Heart left ventricle (tissue), 16 donors: ENCODE data around the gene HORMAD2. TPM values are rescaled to one million over a fixed set of nuclear protein-coding genes. Genes with fewer than 3 reads are reported as not detected.

Experiments used
- ATAC-seq, 4 donors: fragments of 200-7000 bp; cut with Tn5 transposase; one replicate each; pipeline ENCODE4 v1.9.1; 2020 to 2022; ENCODE audit warnings: moderate library complexity in 4 of 4, mild to moderate bottlenecking in 3 of 4, moderate number of reproducible peaks in 1 of 4
- DNase-seq, 5 donors: peaks; one replicate each; pipeline ENCODE4 v3.0.0-alpha.2; 2020
- H3K27ac ChIP-seq, 12 donors: fragments of 200-600 bp; sonication (generic) in 4 of 12; one replicate each; pipeline versions ENCODE4 v1.5.0 to v1.8.0; 2016 to 2022; ENCODE audit warnings: mild to moderate bottlenecking in 2 of 12
- H3K27me3 ChIP-seq, 9 donors: fragments of 200-600 bp; sonication (generic) in 2 of 9; one replicate each; pipeline versions ENCODE4 v1.5.1 to v1.8.0; 2016 to 2022; ENCODE audit warnings: mild to moderate bottlenecking in 3 of 9
- H3K36me3 ChIP-seq, 9 donors: fragments of 200-600 bp; sonication (generic) in 2 of 9; one replicate each; pipeline versions ENCODE4 v1.5.0 to v1.8.0; 2018 to 2022; ENCODE audit warnings: mild to moderate bottlenecking in 2 of 9
- H3K4me1 ChIP-seq, 12 donors: fragments of 200-600 bp; sonication (generic) in 4 of 12; one replicate each; pipeline versions ENCODE4 v1.5.0 to v1.8.0; 2016 to 2022; ENCODE audit warnings: mild to moderate bottlenecking in 3 of 12
- H3K4me3 ChIP-seq, 12 donors: fragments of 200-600 bp; sonication (generic) in 4 of 12; one replicate each; pipeline versions ENCODE4 v1.5.0 to v1.8.0; 2017 to 2022; ENCODE audit warnings: mild to moderate bottlenecking in 9 of 12, moderate library complexity in 4 of 12
- H3K9me3 ChIP-seq, 12 donors: fragments of 200-600 bp; sonication (generic) in 4 of 12; one replicate each; pipeline versions ENCODE4 v1.5.0 to v1.8.0; 2016 to 2022; ENCODE audit warnings: mild to moderate bottlenecking in 1 of 12
- CTCF ChIP-seq, 12 donors: fragments of 200-600 bp; sonication (generic) in 4 of 12; IDR thresholded peaks; one replicate each; pipeline versions ENCODE4 v1.5.0 to v1.8.0; 2018 to 2022; ENCODE audit warnings: antibody characterized with exemption in 12 of 12, mild to moderate bottlenecking in 5 of 12
- POLR2A ChIP-seq, 2 donors: fragments of 450-650 bp; IDR thresholded peaks; one replicate each; pipeline ENCODE4 v1.6.1; 2017; ENCODE audit warnings: antibody characterized with exemption in 2 of 2, mild to moderate bottlenecking in 2 of 2, moderate library complexity in 2 of 2
- WGBS, 4 donors: extraction: QIAGEN DNeasy Blood & Tissue Kit in 2 of 4; methylation state at CpG; one replicate each; pipeline versions ENCODE4 v1.1.5 to v1.1.7; 2013 to 2018; 5-methylcytosine and 5-hydroxymethylcytosine counted together
- intact Hi-C, 10 donors: fragments of 100-400 bp; cut with DNase I; formaldehyde crosslinking; loops; one replicate each; pipeline versions ENCODE4 v1.11.1 to v1.14.2; 2022
- polyA plus RNA-seq, 2 donors: library from polyadenylated mRNA; stranded (reverse); fragments of 200-250 nt; gene quantifications; one replicate each; pipeline ENCODE4 v1.2.3, GENCODE V29; 2013
- total RNA-seq, 9 donors: library from RNA; depleted of rRNA in 2 of 9; stranded (reverse); fragments of >200 nt in 2 of 9; fragmentation: NEBNext Ultra II Directional in 3 of 9; extraction: Animal tissue kit (Norgen Biotek cat#: 25700) in 3 of 9; gene quantifications; one replicate each; pipeline versions ENCODE4 v1.1.0 to v1.2.4, GENCODE V29; 2016 to 2023
- donor health status: ischemic (EF 13 %, LVEDD 7.1; RV severe dilation, severe dysfunction).
- donor health status: healthy with polysubstance abuse.
- donor health status: DM: no; HTN: yes; CAD: no.
- donor health status: DM: no; HTN: no; CAD: no.
- donor health status: ischemic (EF 25% LVEDD 6.9; RV normal size, moderate dysfunction).
- donor health status: ischemic (EF 25% LVEDD 5.7; RV mildly dilated, moderate dysfunction).
- donor health status: healthy.
- donor health status: DM: yes; HTN: yes; CAD: no.
- donor health status: ischemic (EF 35%, LVEDD 5.7; RV mildly dilated, moderate dysfunction).
- donor health status: nonischemic (EF 11% LVEDD 7.7; RV severe dilation, severe dysfunction).
- donor health status: DM: yes; HTN: yes; CAD: no.
- donor health status: PGD.
- donor health status: ischemic (EF 29% LVEDD 5.4; RV normal size, mild dysfunction).
- donor health status: nonischemic (EF 23%, LVEDD 6.1; RV moderate dilation, normal function).

HORMAD2 gene
- total and polyA plus RNA-seq, 11 donors: not detected

- WGBS, 4 donors: 54 to 93% (median 72%) methylated on average over 2 of the region's 2 CpGs
- no peak for ATAC-seq
- Histone ChIP-seq H3K4me3 (no peak overlapping the region), H3K9me3 (no peaks in the 10 kb centered on the region), H3K27me3 (no peaks in the 10 kb centered on the region), H3K27ac (no peak overlapping the region), H3K4me1 (peaks cover 0 to 11% (median 4%) of the 10 kb centered on the region in 12 donors), H3K36me3 (no peaks in the 10 kb centered on the region)
- no peak for DNase-seq
- TF ChIP-seq CTCF (IDR thresholded peaks at IDR 0.05): no peak
- TF ChIP-seq POLR2A (IDR thresholded peaks at IDR 0.05): no peak
- intact Hi-C loops: no loop called here
These were observed 38.8 kb upstream of the HORMAD2 start for GRCh38 chr22:30041475-30041874.

GRCh38 chr22:30041881-30042280 lies 38.4 kb upstream of the HORMAD2 start:
- Histone ChIP-seq H3K4me1 (peaks cover 0 to 11% (median 4%) of the 10 kb centered on the region in 12 donors), H3K27me3 (no peaks in the 10 kb centered on the region), H3K9me3 (no peaks in the 10 kb centered on the region), H3K27ac (no peak overlapping the region), H3K4me3 (no peak overlapping the region), H3K36me3 (no peaks in the 10 kb centered on the region)
- intact Hi-C loops: no loop called here
- 90 to 98% (median 93%) methylated on average over 2 of the region's 2 CpGs for WGBS, 4 donors
- no peak for DNase-seq
- TF ChIP-seq CTCF (IDR thresholded peaks at IDR 0.05): no peak
- no peak for TF ChIP-seq POLR2A (IDR thresholded peaks at IDR 0.05)
- ATAC-seq: no peak

- ATAC-seq (no peak), DNase-seq (no peak)
- intact Hi-C loops: no loop called here
- WGBS, 4 donors: 53 to 55% (median 55%) methylated on average over 4 of the region's 4 CpGs
- Histone ChIP-seq H3K4me3 (no peak overlapping the region), H3K36me3 (no peaks in the 10 kb centered on the region), H3K9me3 (no peaks in the 10 kb centered on the region), H3K27ac (no peak overlapping the region), H3K4me1 (peaks cover 0 to 11% (median 3%) of the 10 kb centered on the region in 12 donors), H3K27me3 (no peaks in the 10 kb centered on the region)
- no peak for TF ChIP-seq POLR2A (IDR thresholded peaks at IDR 0.05)
- TF ChIP-seq CTCF (IDR thresholded peaks at IDR 0.05): no peak
These were observed 37.1 kb upstream of the HORMAD2 start for GRCh38 chr22:30043161-30043560.

GRCh38 chr22:30044369-30044768 lies 35.9 kb upstream of the HORMAD2 start:
- H3K9me3 ChIP-seq: no peaks in the 10 kb centered on the region
- H3K4me3 ChIP-seq: no peak overlapping the region
- H3K4me1 ChIP-seq: peaks cover 0 to 11% (median 0%) of the 10 kb centered on the region in 12 donors
- H3K27ac ChIP-seq: no peak overlapping the region
- DNase-seq (no peak), ATAC-seq (peak in 2 of 4 donors; percentile 26 to 53)
- no peaks in the 10 kb centered on the region for H3K36me3 ChIP-seq
- intact Hi-C loops: no loop called here
- WGBS, 4 donors: 57 to 66% (median 59%) methylated on average over 3 of the region's 3 CpGs
- no peaks in the 10 kb centered on the region for H3K27me3 ChIP-seq
- no peak for TF ChIP-seq POLR2A (IDR thresholded peaks at IDR 0.05)
- TF ChIP-seq CTCF (IDR thresholded peaks at IDR 0.05): no peak
